DMS114 treated with DMSO at 0.1 percent for 48 hours (cell line): ENCODE results near the gene AFF1.
A peak's percentile ranks its signal among the peaks of the same experiment; 100 is the strongest.
"Not testable (repeated sequence)": the region's sequence is repeated elsewhere in the genome, so short reads cannot be mapped to it uniquely, and the experiment has no call there.

ENCODE experiments used
- DNase-seq: peaks from one replicate; lab custom pipeline; 2025; ENCODE audit not compliant: unreplicated experiment; lab: John Stamatoyannopoulos, UW

Gene AFF1

GRCh38 chr4:86977621-86978184 is 42.9 kb downstream of the AFF1 start:
- DNase-seq: no peak

- no peak for DNase-seq
Observed at GRCh38 chr4:86978709-86979108, 43.9 kb downstream of the AFF1 start.

GRCh38 chr4:86980230-86980629 is 45.4 kb downstream of the AFF1 start:
- no peak for DNase-seq

GRCh38 chr4:86981789-86982188 is 47.0 kb downstream of the AFF1 start:
- no peak for DNase-seq

GRCh38 chr4:86985852-86986251 is 51.0 kb downstream of the AFF1 start:
- not testable (repeated sequence) for DNase-seq

- not testable (repeated sequence) for DNase-seq
Observed at GRCh38 chr4:86989658-86990057, 54.8 kb downstream of the AFF1 start.

- no peak for DNase-seq
Observed at GRCh38 chr4:86990510-86990909, 55.7 kb downstream of the AFF1 start.

GRCh38 chr4:86991994-86992393 is 57.2 kb downstream of the AFF1 start:
- DNase-seq: no peak

- no peak for DNase-seq
Observed at GRCh38 chr4:86993909-86994681, 59.3 kb downstream of the AFF1 start.

- no peak for DNase-seq
Observed at GRCh38 chr4:86994686-86995085, 59.9 kb downstream of the AFF1 start.

- DNase-seq: not testable (repeated sequence)
Observed at GRCh38 chr4:86996510-86996909, 61.7 kb downstream of the AFF1 start.

- DNase-seq: no peak
Observed at GRCh38 chr4:86999136-86999643, 64.4 kb downstream of the AFF1 start.

- no peak for DNase-seq
Observed at GRCh38 chr4:87002682-87003043, 67.9 kb downstream of the AFF1 start.

- no peak for DNase-seq
Observed at GRCh38 chr4:87003266-87003665, 68.5 kb downstream of the AFF1 start.

GRCh38 chr4:87005369-87005689 is 70.5 kb downstream of the AFF1 start:
- no peak for DNase-seq

GRCh38 chr4:87005690-87006425 is 71.0 kb downstream of the AFF1 start:
- DNase-seq: no peak

- no peak for DNase-seq
Observed at GRCh38 chr4:87006426-87006675, 71.5 kb downstream of the AFF1 start.

- peak; percentile 84 for DNase-seq
Observed at GRCh38 chr4:87006676-87007527, 72.1 kb downstream of the AFF1 start.

GRCh38 chr4:87007528-87008446 is 73.0 kb downstream of the AFF1 start:
- DNase-seq: no peak

- DNase-seq: no peak
Observed at GRCh38 chr4:87009095-87009648, 74.4 kb downstream of the AFF1 start.
